GM12872 (cell line): ENCODE results near the gene RBMS3.

Experiments
- CTCF ChIP-seq: IDR thresholded peaks from 3 replicates; pipeline ENCODE4 v1.5.1; 2011; ENCODE audit warnings: low read depth, mild to moderate bottlenecking, low read length, moderate library complexity; ENCODE audit not compliant: insufficient read depth

Gene RBMS3

GRCh38 chr3:29536016-29536758 lies 255.3 kb downstream of the RBMS3 start:
- no peak for TF ChIP-seq CTCF

GRCh38 chr3:29537889-29538609 lies 257.2 kb downstream of the RBMS3 start:
- TF ChIP-seq CTCF: no peak

- TF ChIP-seq CTCF: no peak
Measured at GRCh38 chr3:29538610-29538958, 257.7 kb downstream of the RBMS3 start.

- TF ChIP-seq CTCF: no peak
Measured at GRCh38 chr3:29540544-29540943, 259.7 kb downstream of the RBMS3 start.

GRCh38 chr3:29544701-29545363 lies 264.0 kb downstream of the RBMS3 start:
- no peak for TF ChIP-seq CTCF

GRCh38 chr3:29545615-29546014 lies 264.7 kb downstream of the RBMS3 start:
- TF ChIP-seq CTCF: no peak

- no peak for TF ChIP-seq CTCF
Measured at GRCh38 chr3:29552051-29552450, 271.2 kb downstream of the RBMS3 start.
